Measurements from ENCODE around the gene GINS2.

GINS2 gene

GRCh38 chr16:85695196-85696128 is 6.7 kb upstream of the GINS2 start:
- Histone ChIP-seq H3K36me3 (ENCODE audit: insufficient read depth, low read length) (no peaks in the 10 kb centered on the region), H2AFZ (ENCODE audit: low read length) (no peak overlapping the region), H3K4me3 (ENCODE audit: low read depth, low read length, poor library complexity, severe bottlenecking) (no peak overlapping the region), H3K27me3 (ENCODE audit: insufficient read depth, low read length) (0 out of 2 replicates have a peak, but pooled peaks cover 4% of the 10 kb centered on the region), H3K27ac (ENCODE audit: low read depth, low read length, poor library complexity, severe bottlenecking) (no peak overlapping the region), H3K4me2 (ENCODE audit: low read length) (no peak overlapping the region), H3K9ac (ENCODE audit: low read length) (no peak overlapping the region; the same call in 1 of the 2 replicates), H3K9me3 (ENCODE audit: low read length) (no peaks in the 10 kb centered on the region), H4K20me1 (ENCODE audit: insufficient read depth, low read length) (no peaks in the 10 kb centered on the region), H3K9me2 (ENCODE audit: low read depth, low read length) (no peaks in the 10 kb centered on the region), H3K4me1 (ENCODE audit: insufficient read depth, low read length, severe bottlenecking) (peaks cover 12% of the 10 kb centered on the region), H3K79me2 (ENCODE audit: insufficient read depth, low read length) (no peaks in the 10 kb centered on the region), H3F3A (ENCODE audit: insufficient read depth, low read length) (no peaks in the 10 kb centered on the region)
- no peak for TF ChIP-seq EZH2 (IDR thresholded peaks at IDR 0.05; ENCODE audit: borderline replicate concordance, low read length)
- no peak for TF ChIP-seq CTCF (IDR thresholded peaks at IDR 0.05; ENCODE audit: low read length)

DNA sequence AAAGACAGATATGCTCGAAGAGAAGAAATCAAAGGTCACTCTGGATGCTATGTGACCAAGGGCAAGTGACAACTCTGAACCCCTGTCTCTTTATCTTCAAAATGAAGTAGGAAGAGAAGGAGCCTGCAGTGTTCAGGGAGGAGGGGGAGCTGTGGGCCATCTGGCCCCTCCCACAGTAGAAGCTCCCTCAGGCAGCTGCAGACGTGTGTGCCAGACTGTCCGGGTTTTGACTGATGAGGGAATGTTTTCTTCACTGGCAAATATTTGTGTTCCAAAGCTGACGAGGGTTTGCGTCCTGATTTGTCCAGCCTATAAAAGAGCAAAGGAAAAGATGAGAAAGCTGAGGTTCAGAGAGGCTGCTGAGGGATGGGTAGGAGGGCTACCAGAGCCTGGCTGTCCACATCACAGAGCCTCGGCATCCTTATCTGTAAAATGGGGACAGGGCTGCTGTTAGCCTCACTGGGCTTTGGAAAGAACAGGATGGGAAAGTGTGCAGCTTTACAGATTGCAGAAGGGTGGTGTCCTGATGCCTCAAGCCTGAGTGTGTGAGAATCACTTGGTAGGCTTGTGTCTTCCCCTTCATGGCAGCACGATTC is 1.8 kb upstream of the GINS2 start:
- H3K27ac ChIP-seq (ENCODE audit: low read depth, low read length, poor library complexity, severe bottlenecking) = no peak overlapping the region
- H4K20me1 ChIP-seq (ENCODE audit: insufficient read depth, low read length) = no peaks in the 10 kb centered on the region
- peaks cover 3% of the 10 kb centered on the region; the same call in 1 of the 2 replicates for H3F3A ChIP-seq (ENCODE audit: insufficient read depth, low read length)
- H3K9me2 ChIP-seq (ENCODE audit: low read depth, low read length) = no peaks in the 10 kb centered on the region
- no peak overlapping the region for H3K4me2 ChIP-seq (ENCODE audit: low read length)
- peaks cover 32% of the 10 kb centered on the region for H3K4me1 ChIP-seq (ENCODE audit: insufficient read depth, low read length, severe bottlenecking)
- TF ChIP-seq CTCF (IDR thresholded peaks at IDR 0.05; ENCODE audit: low read length) (no peak), EZH2 (IDR thresholded peaks at IDR 0.05; ENCODE audit: borderline replicate concordance, low read length) (no peak)
- H3K27me3 ChIP-seq (ENCODE audit: insufficient read depth, low read length) = no peaks in the 10 kb centered on the region
- no peak overlapping the region for H3K4me3 ChIP-seq (ENCODE audit: low read depth, low read length, poor library complexity, severe bottlenecking)
- H3K36me3 ChIP-seq (ENCODE audit: insufficient read depth, low read length) = no peaks in the 10 kb centered on the region
- no peak overlapping the region for H3K9ac ChIP-seq (ENCODE audit: low read length)
- no peak overlapping the region for H2AFZ ChIP-seq (ENCODE audit: low read length)
- no peaks in the 10 kb centered on the region; the same call in 1 of the 2 replicates for H3K79me2 ChIP-seq (ENCODE audit: insufficient read depth, low read length)
- H3K9me3 ChIP-seq (ENCODE audit: low read length) = no peaks in the 10 kb centered on the region

- no peak overlapping the region for H3K27ac ChIP-seq (ENCODE audit: low read depth, low read length, poor library complexity, severe bottlenecking)
- H2AFZ ChIP-seq (ENCODE audit: low read length) = no peak overlapping the region
- H3K79me2 ChIP-seq (ENCODE audit: insufficient read depth, low read length) = no peaks in the 10 kb centered on the region; the same call in 1 of the 2 replicates
- no peak overlapping the region for H3K4me3 ChIP-seq (ENCODE audit: low read depth, low read length, poor library complexity, severe bottlenecking)
- peaks cover 3% of the 10 kb centered on the region; the same call in 1 of the 2 replicates for H3F3A ChIP-seq (ENCODE audit: insufficient read depth, low read length)
- peaks cover 4% of the 10 kb centered on the region; the same call in 1 of the 2 replicates for H3K36me3 ChIP-seq (ENCODE audit: insufficient read depth, low read length)
- H3K4me2 ChIP-seq (ENCODE audit: low read length) = peak overlapping the region; percentile 67; the same call in 1 of the 2 replicates
- TF ChIP-seq EZH2 (IDR thresholded peaks at IDR 0.05; ENCODE audit: borderline replicate concordance, low read length) (no peak), CTCF (IDR thresholded peaks at IDR 0.05; ENCODE audit: low read length) (no peak)
- H3K9ac ChIP-seq (ENCODE audit: low read length) = no peak overlapping the region
- H3K9me2 ChIP-seq (ENCODE audit: low read depth, low read length) = no peaks in the 10 kb centered on the region
- H3K9me3 ChIP-seq (ENCODE audit: low read length) = no peaks in the 10 kb centered on the region
- H3K4me1 ChIP-seq (ENCODE audit: insufficient read depth, low read length, severe bottlenecking) = peaks cover 38% of the 10 kb centered on the region
- no peaks in the 10 kb centered on the region for H3K27me3 ChIP-seq (ENCODE audit: insufficient read depth, low read length)
- H4K20me1 ChIP-seq (ENCODE audit: insufficient read depth, low read length) = no peaks in the 10 kb centered on the region
Observed at GRCh38 chr16:85689950-85690320, 1.2 kb upstream of the GINS2 start.

All from OCI-LY1 (cell line).